SK-N-MC (cell line): ENCODE measurements around the gene ECE1.

Experiments
- EZH2 ChIP-seq: fragments of 200-600 bp; sonication (generic); IDR thresholded peaks from one replicate; pipeline ENCODE4 v1.6.1; 2017; ENCODE audit warnings: antibody characterized with exemption
- FOXP2 ChIP-seq: optimal IDR thresholded peaks from 2 replicates; pipeline ENCODE3; 2011; ENCODE audit warnings: mild to moderate bottlenecking, moderate library complexity; ENCODE audit not compliant: insufficient read depth; ENCODE audit errors: extremely low read length, control extremely low read depth
- POLR2AphosphoS5 ChIP-seq: IDR thresholded peaks from 2 replicates; pipeline ENCODE4 v1.6.1; 2012; ENCODE audit warnings: mild to moderate bottlenecking, low read depth, low read length, borderline replicate concordance

DNA sequence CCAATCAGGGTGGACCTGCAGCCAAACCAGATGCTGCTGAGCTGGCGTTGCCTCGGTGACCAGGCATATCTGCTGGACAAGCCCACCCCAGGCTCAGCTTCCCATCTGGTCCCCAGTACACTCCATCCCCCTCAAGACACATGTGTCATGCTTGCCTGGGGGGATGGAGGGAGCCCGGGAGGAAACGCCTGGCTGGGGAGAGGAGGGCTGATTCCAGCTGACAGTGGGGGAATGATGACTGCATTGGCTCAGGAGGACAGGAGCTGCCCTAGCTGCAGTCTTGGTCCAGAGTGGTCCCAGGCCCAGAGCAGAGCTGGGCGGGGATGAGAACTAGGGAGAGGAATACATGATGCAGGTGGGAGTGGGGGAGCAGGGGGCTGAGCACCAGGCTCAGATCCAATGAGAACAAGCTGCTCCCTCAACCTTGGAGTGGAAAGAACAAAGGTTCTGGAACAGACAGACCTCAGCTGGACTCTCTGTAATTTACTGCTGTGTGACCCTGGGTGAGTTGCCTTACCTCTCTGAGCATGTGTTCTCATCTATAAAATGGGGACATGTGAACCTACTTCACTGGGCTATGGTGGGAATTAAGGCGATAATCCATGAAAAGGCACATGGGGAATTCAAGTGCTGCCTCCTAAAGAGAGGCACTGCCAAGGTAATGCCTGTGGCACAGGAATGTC lies 23.1 kb upstream of the ECE1 start:
- TF ChIP-seq POLR2AphosphoS5 = no peak
- TF ChIP-seq EZH2 = no peak
- TF ChIP-seq FOXP2 = no peak
